ENCODE measurements around the gene RNPS1. TPM values are rescaled to one million over a fixed set of nuclear protein-coding genes. Genes with fewer than 3 reads are reported as not detected.

RNPS1 gene
- total RNA-seq, 1 donor from 2014 or later: 231 TPM

- no peak overlapping the region for H3K4me3 ChIP-seq (ENCODE audit: low read depth, low read length)
- DNase-seq (ENCODE audit: low read depth): no peak
- TF ChIP-seq CTCF (conservative IDR thresholded peaks at IDR 0.05; ENCODE audit: low read depth, low read length): no peak
These were observed 14.3 kb upstream of the RNPS1 start for GRCh38 chr16:2282262-2282661.

- TF ChIP-seq CTCF (conservative IDR thresholded peaks at IDR 0.05; ENCODE audit: low read depth, low read length): no peak
- no peak overlapping the region for H3K4me3 ChIP-seq (ENCODE audit: low read depth, low read length)
- DNase-seq (ENCODE audit: low read depth): no peak
These were observed 13.1 kb upstream of the RNPS1 start for GRCh38 chr16:2280981-2281542.

- DNase-seq (ENCODE audit: low read depth): no peak
- TF ChIP-seq CTCF (conservative IDR thresholded peaks at IDR 0.05; ENCODE audit: low read depth, low read length): no peak
- H3K4me3 ChIP-seq (ENCODE audit: low read depth, low read length): no peak overlapping the region
These were observed 12.5 kb upstream of the RNPS1 start for GRCh38 chr16:2280461-2280860.

GRCh38 chr16:2278956-2279800, 11.3 kb upstream of the RNPS1 start:
- no peak for DNase-seq (ENCODE audit: low read depth)
- TF ChIP-seq CTCF (conservative IDR thresholded peaks at IDR 0.05; ENCODE audit: low read depth, low read length): no peak
- no peak overlapping the region for H3K4me3 ChIP-seq (ENCODE audit: low read depth, low read length)

- no peak overlapping the region for H3K4me3 ChIP-seq (ENCODE audit: low read depth, low read length)
- peak; percentile 10 for TF ChIP-seq CTCF (conservative IDR thresholded peaks at IDR 0.05; ENCODE audit: low read depth, low read length)
These were observed 10.3 kb upstream of the RNPS1 start for GRCh38 chr16:2278272-2278608.

GRCh38 chr16:2277466-2278271, 9.7 kb upstream of the RNPS1 start:
- H3K4me3 ChIP-seq (ENCODE audit: low read depth, low read length): no peak overlapping the region
- no peak for DNase-seq (ENCODE audit: low read depth)
- no peak for TF ChIP-seq CTCF (conservative IDR thresholded peaks at IDR 0.05; ENCODE audit: low read depth, low read length)

More at GRCh38 chr16:2278272-2278608, 10.3 kb upstream of the RNPS1 start:
- DNase-seq (ENCODE audit: low read depth): no peak

All from epithelial cell of proximal tubule (primary cell).